Trophoblast cell (in vitro differentiated cells and primary cell): ENCODE data around the gene UBE2L6.

ENCODE experiments used
- DNase-seq, 2 donors: peaks; one replicate each; pipeline ENCODE4 v3.0.0-alpha.2; 2016
- H2AFZ ChIP-seq: 2 replicates; pipeline ENCODE4 v1.6.1; 2013; ENCODE audit warnings: low read length, moderate library complexity, mild to moderate bottlenecking; ENCODE audit not compliant: insufficient read depth, poor library complexity
- H2AK5ac ChIP-seq: 2 replicates; pipeline ENCODE4 v1.6.1; 2013; ENCODE audit warnings: mild to moderate bottlenecking, low read length
- H2BK120ac ChIP-seq: 2 replicates; pipeline ENCODE4 v1.6.1; 2013; ENCODE audit warnings: low read length, mild to moderate bottlenecking, moderate library complexity; ENCODE audit not compliant: insufficient read depth, poor library complexity
- H2BK12ac ChIP-seq: 2 replicates; pipeline ENCODE4 v1.6.1; 2013; ENCODE audit warnings: mild to moderate bottlenecking, low read length, moderate library complexity
- H2BK5ac ChIP-seq: 2 replicates; pipeline ENCODE4 v1.6.1; 2013; ENCODE audit warnings: low read length, low read depth, moderate library complexity, mild to moderate bottlenecking; ENCODE audit not compliant: poor library complexity
- H3K14ac ChIP-seq: 2 replicates; pipeline ENCODE4 v1.6.1; 2013; ENCODE audit warnings: mild to moderate bottlenecking, low read length
- H3K18ac ChIP-seq: 2 replicates; pipeline ENCODE4 v1.6.1; 2013; ENCODE audit warnings: mild to moderate bottlenecking, low read length
- H3K23ac ChIP-seq: 2 replicates; pipeline ENCODE4 v1.6.1; 2013; ENCODE audit warnings: low read length
- H3K27ac ChIP-seq: 2 replicates; pipeline ENCODE4 v1.5.1; 2013; ENCODE audit warnings: low read depth, mild to moderate bottlenecking, inconsistent platforms, low read length, moderate library complexity
- H3K27me3 ChIP-seq: 2 replicates; pipeline ENCODE4 v1.6.1; 2013; ENCODE audit warnings: inconsistent platforms, mild to moderate bottlenecking, low read length, moderate library complexity; ENCODE audit not compliant: insufficient read depth
- H3K36me3 ChIP-seq, 2 experiments: 1 replicate in 1 of 2; 2 replicates in 1 of 2; pipeline ENCODE4 v1.6.1; 2013; ENCODE audit warnings: low read length in 2 of 2, mild to moderate bottlenecking in 2 of 2, moderate library complexity in 1 of 2; ENCODE audit not compliant: insufficient read depth in 2 of 2, control insufficient read depth in 1 of 2
- H3K4ac ChIP-seq: 2 replicates; pipeline ENCODE4 v1.6.1; 2013; ENCODE audit warnings: low read depth, mild to moderate bottlenecking, low read length, moderate library complexity
- H3K4me1 ChIP-seq, 2 experiments: 1 replicate in 1 of 2; 2 replicates in 1 of 2; pipeline ENCODE4 v1.6.1; 2013; ENCODE audit warnings: low read length in 2 of 2, mild to moderate bottlenecking in 2 of 2, moderate library complexity in 1 of 2; ENCODE audit not compliant: insufficient read depth in 2 of 2, control insufficient read depth in 1 of 2
- H3K4me2 ChIP-seq: 2 replicates; pipeline ENCODE4 v1.6.1; 2013; ENCODE audit warnings: inconsistent platforms, mild to moderate bottlenecking, low read length, moderate library complexity
- H3K4me3 ChIP-seq: 2 replicates; pipeline ENCODE4 v1.5.1; 2013; ENCODE audit warnings: mild to moderate bottlenecking, low read depth, low read length, inconsistent platforms
- H3K79me1 ChIP-seq: one replicate; pipeline ENCODE4 v1.6.1; 2013; ENCODE audit warnings: low read length
- H3K79me2 ChIP-seq: 2 replicates; pipeline ENCODE4 v1.6.1; 2013; ENCODE audit warnings: low read length, mild to moderate bottlenecking; ENCODE audit not compliant: control insufficient read depth, insufficient read depth, poor library complexity
- H3K9ac ChIP-seq: 2 replicates; pipeline ENCODE4 v1.6.1; 2013; ENCODE audit warnings: mild to moderate bottlenecking, low read length
- H3K9me3 ChIP-seq: 2 replicates; pipeline ENCODE4 v1.6.1; 2013; ENCODE audit warnings: low read depth, mild to moderate bottlenecking, control low read depth, inconsistent platforms, low read length; ENCODE audit not compliant: insufficient read depth
- H4K12ac ChIP-seq: 2 replicates; pipeline ENCODE4 v1.6.1; 2013; ENCODE audit warnings: low read depth, mild to moderate bottlenecking, low read length, moderate library complexity
- H4K8ac ChIP-seq: 2 replicates; pipeline ENCODE4 v1.6.1; 2013; ENCODE audit warnings: low read depth, mild to moderate bottlenecking, low read length, moderate library complexity
- H4K91ac ChIP-seq: one replicate; pipeline ENCODE4 v1.6.1; 2013; ENCODE audit warnings: low read depth, mild to moderate bottlenecking, low read length, moderate library complexity
- WGBS: extraction: QIAGEN DNeasy Blood & Tissue Kit; methylation state at CpG from one replicate; pipeline ENCODE4 v1.1.7; 2013; ENCODE audit warnings: missing lambda C conversion rate; ENCODE audit not compliant: insufficient read length, insufficient coverage; ENCODE audit errors: extremely low coverage; 5-methylcytosine and 5-hydroxymethylcytosine counted together

Gene UBE2L6

GRCh38 chr11:57610170-57610569, 42.7 kb upstream of the UBE2L6 start:
- no peak overlapping the region for H4K12ac ChIP-seq
- H3K9me3 ChIP-seq, result no peaks in the 10 kb centered on the region
- H3K4me1 ChIP-seq, result no peaks in the 10 kb centered on the region
- no peak overlapping the region for H4K8ac ChIP-seq
- H3K18ac ChIP-seq, result no peak overlapping the region
- H2AFZ ChIP-seq, result no peak overlapping the region
- no peaks in the 10 kb centered on the region for H3K79me1 ChIP-seq
- no peak overlapping the region for H3K4ac ChIP-seq
- WGBS, result no CpG with 5 or more reads among the region's 4 CpGs
- H3K14ac ChIP-seq, result no peak overlapping the region
- DNase-seq, result no peak
- no peak overlapping the region for H2AK5ac ChIP-seq
- no peak overlapping the region for H3K4me2 ChIP-seq
- no peak overlapping the region for H2BK120ac ChIP-seq
- no peak overlapping the region for H3K23ac ChIP-seq
- no peaks in the 10 kb centered on the region for H3K79me2 ChIP-seq
- H2BK12ac ChIP-seq, result no peak overlapping the region
- no peaks in the 10 kb centered on the region for H3K27me3 ChIP-seq
- H2BK5ac ChIP-seq, result no peak overlapping the region
- peaks cover 0 to 2% of the 10 kb centered on the region in 2 experiments for H3K36me3 ChIP-seq
- H3K9ac ChIP-seq, result no peak overlapping the region
- no peak overlapping the region for H3K27ac ChIP-seq
- no peak overlapping the region for H4K91ac ChIP-seq
- no peak overlapping the region for H3K4me3 ChIP-seq

GRCh38 chr11:57605028-57605420, 37.6 kb upstream of the UBE2L6 start:
- Histone ChIP-seq H2BK12ac (no peak overlapping the region), H3K4me1 (peaks cover 5 to 9% of the 10 kb centered on the region in 2 experiments), H3K79me2 (no peaks in the 10 kb centered on the region), H4K8ac (no peak overlapping the region), H3K18ac (no peak overlapping the region), H2AK5ac (no peak overlapping the region), H4K91ac (no peak overlapping the region), H3K27me3 (no peaks in the 10 kb centered on the region), H2BK5ac (no peak overlapping the region), H3K36me3 (no peaks in the 10 kb centered on the region), H3K9ac (no peak overlapping the region), H3K4me3 (no peak overlapping the region), H3K4ac (no peak overlapping the region), H3K23ac (no peak overlapping the region), H3K27ac (no peak overlapping the region), H3K9me3 (no peaks in the 10 kb centered on the region), H3K79me1 (peaks cover 3% of the 10 kb centered on the region), H3K4me2 (no peak overlapping the region), H4K12ac (no peak overlapping the region), H2BK120ac (no peak overlapping the region), H2AFZ (no peak overlapping the region), H3K14ac (no peak overlapping the region)
- WGBS, result no CpG with 5 or more reads among the region's 5 CpGs
- peak; percentile 69 to 80 for DNase-seq

- H4K12ac ChIP-seq, result no peak overlapping the region
- peaks cover 5 to 14% of the 10 kb centered on the region in 2 experiments for H3K4me1 ChIP-seq
- H2BK5ac ChIP-seq, result peak overlapping the region; percentile 86
- peak overlapping the region; percentile 87 for H4K91ac ChIP-seq
- no peak overlapping the region for H3K23ac ChIP-seq
- WGBS, result no CpG with 5 or more reads among the region's 8 CpGs
- no peak overlapping the region for H3K14ac ChIP-seq
- peaks cover 3% of the 10 kb centered on the region for H3K79me1 ChIP-seq
- H3K36me3 ChIP-seq, result no peaks in the 10 kb centered on the region
- DNase-seq, result peak; percentile 90 to 99
- H4K8ac ChIP-seq, result peak overlapping the region; percentile 75
- no peaks in the 10 kb centered on the region for H3K79me2 ChIP-seq
- no peak overlapping the region for H2AFZ ChIP-seq
- no peak overlapping the region for H2AK5ac ChIP-seq
- H2BK120ac ChIP-seq, result peak overlapping the region; percentile 90
- no peaks in the 10 kb centered on the region for H3K27me3 ChIP-seq
- H3K9ac ChIP-seq, result peak overlapping the region; percentile 34
- H3K9me3 ChIP-seq, result no peaks in the 10 kb centered on the region
- H3K4me2 ChIP-seq, result peak overlapping the region; percentile 25
- H3K18ac ChIP-seq, result peak overlapping the region; percentile 75
- H3K27ac ChIP-seq, result peak overlapping the region; percentile 62
- H2BK12ac ChIP-seq, result peak overlapping the region; percentile 67
- no peak overlapping the region for H3K4me3 ChIP-seq
- peak overlapping the region; percentile 66 for H3K4ac ChIP-seq
Measured at GRCh38 chr11:57604296-57605027, 37.0 kb upstream of the UBE2L6 start.

GRCh38 chr11:57601297-57601696, 33.8 kb upstream of the UBE2L6 start:
- H2BK120ac ChIP-seq, result no peak overlapping the region
- no peak for DNase-seq
- peaks cover 11% of the 10 kb centered on the region for H3K79me1 ChIP-seq
- no peak overlapping the region for H3K14ac ChIP-seq
- H3K79me2 ChIP-seq, result no peaks in the 10 kb centered on the region
- no peak overlapping the region for H2BK12ac ChIP-seq
- H3K18ac ChIP-seq, result no peak overlapping the region
- no peak overlapping the region for H3K4me2 ChIP-seq
- H3K4me3 ChIP-seq, result no peak overlapping the region
- no CpG with 5 or more reads among the region's 3 CpGs for WGBS
- H3K4me1 ChIP-seq, result peaks cover 16 to 32% of the 10 kb centered on the region in 2 experiments
- H2AFZ ChIP-seq, result no peak overlapping the region
- H3K27me3 ChIP-seq, result no peaks in the 10 kb centered on the region
- no peaks in the 10 kb centered on the region for H3K9me3 ChIP-seq
- no peak overlapping the region for H3K23ac ChIP-seq
- H3K27ac ChIP-seq, result no peak overlapping the region
- no peak overlapping the region for H4K8ac ChIP-seq
- H3K36me3 ChIP-seq, result no peaks in the 10 kb centered on the region
- H3K4ac ChIP-seq, result no peak overlapping the region
- H4K91ac ChIP-seq, result no peak overlapping the region
- H2BK5ac ChIP-seq, result no peak overlapping the region
- no peak overlapping the region for H2AK5ac ChIP-seq
- H3K9ac ChIP-seq, result no peak overlapping the region
- no peak overlapping the region for H4K12ac ChIP-seq
